Smooth muscle cell (in vitro differentiated cells): ENCODE results near the gene CDKL5. TPM values are rescaled to one million over a fixed set of nuclear protein-coding genes. Genes with fewer than 3 reads are reported as not detected.

Experiments used
- DNase-seq: peaks from one replicate; lab custom pipeline; 2025; ENCODE audit not compliant: unreplicated experiment; lab: John Stamatoyannopoulos, UW
- H2AFZ ChIP-seq: fragments of 200-600 bp; sonication (generic); 2 replicates; pipeline ENCODE4 v1.6.0; 2016; ENCODE audit warnings: antibody characterized with exemption, low read depth, mild to moderate bottlenecking
- H3F3A ChIP-seq: fragments of 200-600 bp; sonication (generic); 2 replicates; pipeline ENCODE4 v1.6.0; 2017; ENCODE audit warnings: antibody characterized with exemption, low read depth
- H3K27ac ChIP-seq: fragments of 200-600 bp; sonication (generic); 2 replicates; pipeline ENCODE4 v1.5.1; 2016; ENCODE audit warnings: low read depth, mild to moderate bottlenecking
- H3K27me3 ChIP-seq: fragments of 200-600 bp; sonication (generic); 2 replicates; pipeline ENCODE4 v1.6.1; 2016; ENCODE audit warnings: low read depth, mild to moderate bottlenecking
- H3K36me3 ChIP-seq: fragments of 200-600 bp; sonication (generic); 2 replicates; pipeline ENCODE4 v1.5.1; 2016; ENCODE audit warnings: low read depth
- H3K4me1 ChIP-seq: fragments of 200-600 bp; sonication (generic); 2 replicates; pipeline ENCODE4 v1.5.1; 2016; ENCODE audit warnings: low read depth
- H3K4me2 ChIP-seq: fragments of 200-600 bp; sonication (generic); 2 replicates; pipeline ENCODE4 v1.6.0; 2016; ENCODE audit warnings: mild to moderate bottlenecking
- H3K4me3 ChIP-seq: fragments of 200-600 bp; sonication (generic); 2 replicates; pipeline ENCODE4 v1.5.1; 2016; ENCODE audit warnings: mild to moderate bottlenecking
- H3K79me2 ChIP-seq: fragments of 200-600 bp; sonication (generic); 2 replicates; pipeline ENCODE4 v1.6.0; 2016; ENCODE audit warnings: low read depth, mild to moderate bottlenecking
- H3K9ac ChIP-seq: fragments of 200-600 bp; sonication (generic); 2 replicates; pipeline ENCODE4 v1.6.0; 2016; ENCODE audit warnings: low read depth
- H3K9me3 ChIP-seq: fragments of 200-600 bp; sonication (generic); replicated peaks from 2 replicates; pipeline ENCODE4 v1.5.1; 2016; ENCODE audit warnings: low read depth
- H4K20me1 ChIP-seq: fragments of 200-600 bp; sonication (generic); 2 replicates; pipeline ENCODE4 v1.6.0; 2016; ENCODE audit warnings: low read depth
- WGBS: methylation state at CpG from one replicate; pipeline ENCODE4 v1.1.7; 2016; ENCODE audit warnings: low lambda C conversion rate; 5-methylcytosine and 5-hydroxymethylcytosine counted together
- polyA plus RNA-seq: library from polyadenylated mRNA; unstranded; fragments of >200 nt; fragmentation: Nextera tagmentation; extraction: Ambion mirVana; gene quantifications from 2 replicates; pipeline ENCODE4 v1.2.1, GENCODE V29; 2016
- total RNA-seq: library from RNA; depleted of rRNA; stranded (reverse); fragments of >200 nt; gene quantifications from 2 replicates; pipeline ENCODE4 v1.2.3, GENCODE V29; 2014
- TF ChIP-seq, protein P1 (sequence below): fragments of 200-600 bp; sonication (generic); IDR thresholded peaks from 2 replicates; pipeline ENCODE4 v1.5.1; 2017; ENCODE audit warnings: borderline replicate concordance, mild to moderate bottlenecking, antibody characterized with exemption; ENCODE audit not compliant: insufficient read depth, poor library complexity, severe bottlenecking

CDKL5 gene
- total and polyA plus RNA-seq, 2 experiments from 2014 or later, result 3.4 to 14.4 TPM

DNA sequence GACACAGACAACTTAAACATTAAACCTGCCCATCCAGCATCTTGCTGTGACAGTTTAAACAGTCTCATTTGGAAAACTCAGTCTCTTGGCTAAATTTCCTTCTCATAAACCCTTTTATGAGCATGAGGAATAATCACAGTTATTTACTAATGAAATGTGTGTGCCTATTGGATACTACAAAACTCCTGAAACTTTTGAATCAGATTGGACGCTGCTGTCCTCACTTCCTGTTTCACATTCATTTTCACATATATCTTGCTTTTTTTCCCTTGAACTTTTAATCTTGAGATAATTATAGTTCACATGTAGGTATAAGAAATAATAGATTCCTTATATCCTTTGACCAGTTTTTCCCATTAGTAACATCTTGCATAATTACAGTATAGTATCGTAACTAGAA lies 111.7 kb downstream of the CDKL5 start:
- no peak overlapping the region for H3K9ac ChIP-seq
- H3K27ac ChIP-seq, result no peak overlapping the region
- H4K20me1 ChIP-seq, result no peaks in the 10 kb centered on the region
- no peak overlapping the region for H3K4me3 ChIP-seq
- TF ChIP-seq, protein P1, sequence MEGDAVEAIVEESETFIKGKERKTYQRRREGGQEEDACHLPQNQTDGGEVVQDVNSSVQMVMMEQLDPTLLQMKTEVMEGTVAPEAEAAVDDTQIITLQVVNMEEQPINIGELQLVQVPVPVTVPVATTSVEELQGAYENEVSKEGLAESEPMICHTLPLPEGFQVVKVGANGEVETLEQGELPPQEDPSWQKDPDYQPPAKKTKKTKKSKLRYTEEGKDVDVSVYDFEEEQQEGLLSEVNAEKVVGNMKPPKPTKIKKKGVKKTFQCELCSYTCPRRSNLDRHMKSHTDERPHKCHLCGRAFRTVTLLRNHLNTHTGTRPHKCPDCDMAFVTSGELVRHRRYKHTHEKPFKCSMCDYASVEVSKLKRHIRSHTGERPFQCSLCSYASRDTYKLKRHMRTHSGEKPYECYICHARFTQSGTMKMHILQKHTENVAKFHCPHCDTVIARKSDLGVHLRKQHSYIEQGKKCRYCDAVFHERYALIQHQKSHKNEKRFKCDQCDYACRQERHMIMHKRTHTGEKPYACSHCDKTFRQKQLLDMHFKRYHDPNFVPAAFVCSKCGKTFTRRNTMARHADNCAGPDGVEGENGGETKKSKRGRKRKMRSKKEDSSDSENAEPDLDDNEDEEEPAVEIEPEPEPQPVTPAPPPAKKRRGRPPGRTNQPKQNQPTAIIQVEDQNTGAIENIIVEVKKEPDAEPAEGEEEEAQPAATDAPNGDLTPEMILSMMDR, result no peak
- H3K36me3 ChIP-seq, result no peaks in the 10 kb centered on the region
- H3K4me1 ChIP-seq, result no peaks in the 10 kb centered on the region
- peaks cover 4% of the 10 kb centered on the region for H3K9me3 ChIP-seq
- no peaks in the 10 kb centered on the region for H3K27me3 ChIP-seq
- H3K4me2 ChIP-seq, result no peak overlapping the region
- peaks cover 2% of the 10 kb centered on the region for H3K79me2 ChIP-seq
- WGBS, result 98% methylated on average over 2 of the region's 2 CpGs
- DNase-seq, result no peak
- H3F3A ChIP-seq, result no peaks in the 10 kb centered on the region
- no peak overlapping the region for H2AFZ ChIP-seq

DNA sequence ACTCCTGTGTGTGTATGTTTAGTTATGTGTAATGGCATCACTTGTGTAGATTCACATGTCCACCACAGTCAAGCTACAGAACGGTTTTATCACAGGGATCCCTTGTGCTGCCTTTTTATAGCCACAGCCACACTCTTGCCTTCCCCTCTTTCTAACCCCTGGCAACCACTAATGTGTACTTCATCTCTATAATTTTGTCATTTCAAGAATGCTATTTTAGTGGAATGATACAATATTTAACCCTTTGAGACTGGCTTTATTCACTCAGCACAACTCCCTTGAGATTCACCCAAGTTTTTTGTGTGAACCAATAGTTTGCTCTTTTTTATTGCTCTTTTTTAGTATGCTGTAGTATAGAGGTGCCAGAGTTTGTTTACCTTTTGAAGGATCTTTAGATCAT lies 112.1 kb downstream of the CDKL5 start:
- Histone ChIP-seq H3K79me2 (peaks cover 2% of the 10 kb centered on the region), H4K20me1 (no peaks in the 10 kb centered on the region), H3K36me3 (no peaks in the 10 kb centered on the region), H3K9me3 (peaks cover 4% of the 10 kb centered on the region), H3K27ac (no peak overlapping the region), H3K9ac (no peak overlapping the region), H3K4me1 (no peaks in the 10 kb centered on the region), H3K27me3 (no peaks in the 10 kb centered on the region), H3K4me3 (no peak overlapping the region), H3K4me2 (no peak overlapping the region), H2AFZ (no peak overlapping the region), H3F3A (no peaks in the 10 kb centered on the region)
- TF ChIP-seq, protein P1, result no peak
- DNase-seq, result no peak
- WGBS, result 76% methylated on average over 1 of the region's 1 CpG

DNA sequence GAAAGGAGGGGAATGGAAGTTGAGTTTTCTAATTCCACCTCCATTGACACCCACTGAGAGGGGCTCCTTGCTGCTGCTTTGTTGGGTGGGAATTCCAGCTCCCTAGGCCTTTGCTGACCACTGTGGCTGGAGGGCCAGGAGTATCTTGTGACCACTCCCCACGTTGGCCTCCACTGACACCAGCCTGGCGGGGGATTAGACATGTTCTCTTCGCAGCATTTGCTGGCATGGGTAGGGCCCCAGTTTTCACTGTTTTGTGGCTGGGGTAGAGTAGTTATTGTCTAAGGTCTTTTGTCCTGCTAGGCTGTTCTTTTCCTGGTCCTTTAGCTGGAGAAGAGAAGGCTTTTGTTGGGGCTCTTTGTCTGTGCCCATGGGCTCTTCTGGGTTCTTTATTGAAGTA lies 116.7 kb downstream of the CDKL5 start:
- DNase-seq, result no peak
- no peaks in the 10 kb centered on the region for H3F3A ChIP-seq
- H3K79me2 ChIP-seq, result no peaks in the 10 kb centered on the region

DNA sequence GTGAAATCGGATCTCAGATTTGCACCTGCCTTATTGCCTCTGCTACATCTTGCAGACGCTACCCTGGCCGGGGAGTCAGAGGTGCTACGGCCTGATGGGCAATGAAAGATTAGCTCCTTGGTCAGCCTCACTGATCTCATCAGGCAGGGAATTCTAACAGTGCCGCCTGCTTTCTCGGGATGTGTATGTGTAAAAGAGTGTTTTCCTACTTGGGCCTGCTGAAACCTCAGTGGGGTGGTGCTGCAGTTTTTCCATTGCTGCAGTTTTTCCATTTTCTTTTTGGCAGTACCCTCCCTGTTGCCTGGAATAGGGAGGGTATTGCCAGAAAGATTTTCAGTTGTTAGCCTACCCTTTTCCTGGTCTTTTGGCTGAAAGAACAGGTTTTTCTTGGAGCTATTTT lies 117.5 kb downstream of the CDKL5 start:
- Histone ChIP-seq H3K9me3 (peaks cover 4% of the 10 kb centered on the region), H3K4me3 (no peak overlapping the region), H4K20me1 (peaks cover 4% of the 10 kb centered on the region), H3K27ac (no peak overlapping the region), H2AFZ (no peak overlapping the region), H3K4me2 (no peak overlapping the region), H3K79me2 (no peaks in the 10 kb centered on the region), H3K36me3 (no peaks in the 10 kb centered on the region), H3K27me3 (no peaks in the 10 kb centered on the region), H3K4me1 (no peaks in the 10 kb centered on the region), H3K9ac (no peak overlapping the region), H3F3A (no peaks in the 10 kb centered on the region)
- TF ChIP-seq, protein P1, result no peak
- no peak for DNase-seq
- 85% methylated on average over 6 of the region's 6 CpGs for WGBS

More for the DNA sequence above, 116.7 kb downstream of the CDKL5 start:
- Histone ChIP-seq H2AFZ (no peak overlapping the region), H4K20me1 (peaks cover 4% of the 10 kb centered on the region), H3K27me3 (no peaks in the 10 kb centered on the region), H3K4me1 (no peaks in the 10 kb centered on the region), H3K4me3 (no peak overlapping the region), H3K4me2 (no peak overlapping the region), H3K27ac (no peak overlapping the region), H3K36me3 (no peaks in the 10 kb centered on the region), H3K9me3 (peaks cover 4% of the 10 kb centered on the region), H3K9ac (no peak overlapping the region)
- 65% methylated on average over 3 of the region's 3 CpGs for WGBS
- TF ChIP-seq, protein P1, result no peak
